GM18505 (cell line): ENCODE results near the gene CFAP141.

Experiments
- ATAC-seq: cut with Tn5 transposase; IDR thresholded peaks from one replicate; pipeline ENCODE4 v1.9.1; 2021; ENCODE audit not compliant: unreplicated experiment
- POLR2A ChIP-seq: IDR thresholded peaks from 4 replicates; pipeline ENCODE4 v1.6.1; 2011; ENCODE audit warnings: borderline replicate concordance; ENCODE audit not compliant: insufficient read depth, insufficient read length; ENCODE audit errors: extremely low read depth

The CFAP141 gene

GRCh38 chr1:154171223-154171583 is 34.9 kb downstream of the CFAP141 start:
- no peak for ATAC-seq
- no peak for TF ChIP-seq POLR2A

DNA sequence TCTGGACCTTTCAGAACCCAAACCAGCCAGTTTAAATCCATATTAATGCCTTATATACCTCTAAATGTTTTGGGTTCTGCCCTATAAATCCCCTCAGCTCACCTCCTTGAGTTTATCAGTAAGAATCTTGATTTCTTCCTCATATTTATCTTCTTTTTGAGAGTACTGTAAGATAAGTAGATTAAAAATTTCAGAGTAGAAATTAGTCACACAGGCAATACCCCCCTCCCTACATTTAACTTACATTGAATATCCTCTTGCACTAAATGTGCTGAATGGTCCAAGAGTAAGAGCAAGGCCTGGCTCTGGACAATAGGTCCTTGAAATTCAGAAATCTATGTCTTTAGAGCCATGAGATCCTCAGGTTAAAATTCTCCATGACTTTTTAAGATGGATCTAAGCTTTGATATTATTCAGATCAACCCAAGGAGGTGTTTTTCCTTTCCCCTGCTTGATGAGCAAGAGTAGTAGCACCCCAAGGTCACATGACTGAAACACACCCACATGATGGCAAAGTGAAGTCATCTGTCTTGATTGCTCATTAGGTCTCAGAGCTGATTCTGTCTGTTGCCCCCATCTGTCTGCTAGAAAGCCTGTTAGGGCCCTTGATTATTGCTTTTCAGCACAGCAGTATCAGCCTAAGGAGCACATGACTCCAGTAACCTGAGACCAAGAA is 35.4 kb downstream of the CFAP141 start:
- no peak for ATAC-seq
- no peak for TF ChIP-seq POLR2A

- no peak for ATAC-seq
- no peak for TF ChIP-seq POLR2A
Observed at GRCh38 chr1:154167461-154167860, 38.7 kb downstream of the CFAP141 start.

DNA sequence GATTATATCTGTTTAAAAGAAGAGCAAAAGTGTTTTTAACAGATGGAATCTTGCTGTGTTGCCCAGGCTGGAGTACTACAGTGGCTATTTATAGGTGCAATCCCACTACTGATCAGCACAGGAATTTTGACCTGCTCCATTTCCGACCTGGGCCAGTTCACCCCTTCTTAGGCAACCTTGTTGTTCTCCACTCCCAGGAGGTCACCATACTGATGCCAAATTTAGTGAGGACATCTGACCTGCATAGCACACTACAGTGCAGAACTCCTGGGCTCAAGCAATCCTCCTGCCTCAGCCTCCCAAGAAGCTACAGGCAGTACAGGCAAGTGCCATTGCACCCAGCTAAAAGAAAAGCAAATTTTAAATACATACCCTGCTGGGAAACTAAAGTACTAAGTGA is 39.9 kb downstream of the CFAP141 start:
- no peak for ATAC-seq
- no peak for TF ChIP-seq POLR2A

GRCh38 chr1:154159554-154159953 is 46.6 kb downstream of the CFAP141 start:
- ATAC-seq = no peak
- TF ChIP-seq POLR2A = no peak

GRCh38 chr1:154158307-154159125 is 47.6 kb downstream of the CFAP141 start:
- no peak for TF ChIP-seq POLR2A
- no peak for ATAC-seq

DNA sequence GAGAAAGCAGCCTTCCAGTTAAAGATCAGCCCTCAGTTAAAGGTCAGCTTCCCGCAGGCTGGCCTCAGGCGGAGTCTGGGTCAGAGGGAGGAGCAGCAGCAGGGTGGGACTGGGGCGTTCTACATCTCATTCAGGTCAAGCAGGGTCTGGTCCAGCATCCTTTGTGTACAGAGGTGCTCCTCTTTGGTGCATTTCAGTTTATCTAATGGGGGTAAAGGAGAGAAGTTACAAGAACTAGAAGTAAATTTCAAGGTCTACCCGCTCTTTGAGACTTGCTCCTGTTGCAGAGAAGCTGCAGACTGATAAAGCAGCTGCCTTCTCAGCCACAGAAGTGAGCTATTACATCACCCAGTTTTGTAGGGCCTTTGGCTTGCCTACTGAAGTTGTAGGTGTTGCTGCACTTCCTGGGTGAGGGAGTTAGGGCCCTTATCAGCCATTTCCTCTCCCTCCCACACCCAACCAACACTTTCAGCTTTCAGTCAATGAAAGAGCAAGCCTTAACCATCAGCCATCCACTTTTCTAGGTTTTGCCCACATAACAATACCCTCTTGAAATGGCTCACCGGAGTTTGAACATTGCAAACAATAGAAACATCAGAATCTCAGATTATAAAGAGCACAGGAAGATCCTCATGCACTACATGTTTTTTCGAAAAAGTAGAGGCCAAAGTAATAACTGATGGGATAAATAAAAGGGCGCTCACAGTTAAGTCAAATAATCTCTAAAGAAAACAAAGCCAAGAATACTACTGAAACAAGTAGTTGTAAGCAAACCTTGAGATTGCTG is 48.4 kb downstream of the CFAP141 start:
- ATAC-seq = no peak
- TF ChIP-seq POLR2A = no peak

- ATAC-seq = no peak
- TF ChIP-seq POLR2A = no peak
Observed at GRCh38 chr1:154155251-154155650, 50.9 kb downstream of the CFAP141 start.

DNA sequence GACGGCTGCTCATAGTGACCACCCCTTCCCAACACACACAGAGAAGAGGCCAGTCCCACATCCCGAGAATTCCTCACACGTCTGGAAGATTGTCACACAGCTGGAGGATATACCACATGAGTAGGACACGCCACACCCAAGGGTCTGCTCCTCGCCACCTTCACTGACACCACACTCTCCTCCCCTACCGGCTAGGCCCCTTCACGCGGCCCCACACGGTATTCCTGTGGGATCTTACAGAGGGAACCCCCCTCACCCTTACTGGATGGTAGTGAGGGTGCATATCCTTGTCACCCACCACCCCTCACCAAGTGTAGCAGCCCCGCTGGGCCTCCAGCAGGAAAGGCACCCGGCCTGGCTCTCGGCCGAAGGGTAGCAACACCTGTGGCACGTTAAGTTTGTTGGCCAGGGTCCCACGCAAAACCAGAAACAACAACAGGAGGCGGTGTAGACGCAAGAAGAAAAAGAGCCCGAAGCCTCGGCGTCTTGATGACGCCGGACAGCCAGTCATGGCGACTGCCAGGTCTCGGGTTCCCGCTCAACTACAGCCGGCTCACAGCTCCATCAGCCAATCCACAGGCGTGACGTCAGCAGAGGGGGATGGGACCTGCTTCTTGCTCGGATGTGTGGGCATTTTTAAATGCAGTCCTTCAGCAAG is 51.5 kb downstream of the CFAP141 start, which contains the start of gene NUP210L:
NUP210L (minus strand) TSS at position 540 of the 658 bp plus-strand sequence.
- ATAC-seq = no peak
- no peak for TF ChIP-seq POLR2A

- no peak for TF ChIP-seq POLR2A
- no peak for ATAC-seq
Observed at GRCh38 chr1:154154053-154154452, 52.1 kb downstream of the CFAP141 start.

DNA sequence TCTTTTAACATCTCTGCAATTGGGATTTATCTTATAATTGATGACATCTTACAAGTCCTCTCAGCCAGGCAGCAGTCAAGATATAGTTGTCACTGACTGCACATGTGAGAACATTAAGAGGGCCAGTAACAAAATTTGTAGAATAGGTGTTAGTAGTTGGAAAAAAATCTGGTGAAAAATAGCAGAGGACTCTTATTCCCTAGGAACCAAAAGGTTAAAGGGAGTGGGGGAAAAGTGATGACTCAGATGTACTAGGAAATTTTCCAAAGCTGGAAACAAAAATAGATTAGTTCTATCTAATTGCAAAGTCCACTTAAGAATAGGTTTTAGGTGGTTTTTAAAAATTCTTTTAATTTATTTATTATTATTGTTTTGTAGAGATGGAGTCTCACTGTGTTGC is 54.8 kb downstream of the CFAP141 start:
- no peak for TF ChIP-seq POLR2A

More for the DNA sequence above, 54.8 kb downstream of the CFAP141 start:
- no peak for ATAC-seq
